WTC11 (cell line): ENCODE data around the gene ITGAV.

Experiments
- CTCF ChIP-seq: fragments of 200-600 bp; IDR thresholded peaks from 2 replicates; pipeline ENCODE4 v1.8.0; 2022; ENCODE audit warnings: antibody characterized with exemption
- USF2 ChIP-seq: sonication (generic); formaldehyde crosslinking; IDR thresholded peaks from 2 replicates; pipeline ENCODE4 v1.8.1; 2023; ENCODE audit warnings: mild to moderate bottlenecking, missing genetic modification reagents, moderate library complexity

DNA sequence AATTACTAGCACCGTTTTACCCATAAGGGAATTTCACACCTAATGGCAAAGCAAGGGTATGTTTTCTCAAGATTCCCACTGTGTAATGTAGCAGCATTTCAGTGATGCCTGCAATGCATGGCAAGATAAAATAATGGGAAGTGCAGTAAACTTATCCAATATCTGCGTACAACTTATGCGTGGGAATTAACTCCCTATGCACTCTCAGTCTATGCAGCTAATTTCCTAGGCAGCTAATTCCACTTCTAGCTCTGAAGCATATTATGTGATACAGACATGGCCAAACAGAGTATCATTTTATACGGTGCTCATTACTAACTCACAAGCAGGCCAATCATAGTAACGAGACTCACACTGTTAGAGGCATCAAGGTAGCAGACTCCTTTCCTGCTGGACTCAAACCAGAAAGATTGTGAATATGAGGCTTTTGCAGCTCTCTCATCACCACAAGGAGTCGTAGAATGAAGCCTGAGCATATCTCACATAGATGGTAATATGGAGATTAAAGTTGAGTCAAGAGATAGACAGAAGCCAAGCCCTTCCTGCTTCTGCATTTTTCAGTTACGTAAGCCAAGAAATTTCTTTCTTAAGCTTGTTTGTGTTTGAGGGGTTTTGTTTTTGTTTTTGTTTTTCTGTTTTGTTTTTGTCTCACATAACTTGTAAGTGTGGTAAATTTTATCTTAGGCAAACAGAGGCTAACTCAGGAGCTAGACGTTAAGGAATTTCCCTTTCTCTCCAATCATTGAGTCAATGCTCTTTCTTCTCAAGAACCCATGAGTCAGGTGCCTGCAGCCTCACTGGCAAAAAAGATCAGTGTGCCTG lies 34.8 kb upstream of the ITGAV start:
- TF ChIP-seq USF2 (no peak), CTCF (no peak)
